Measurements from ENCODE around the gene SMARCA5.

GRCh38 chr4:143488687-143489086, 24.8 kb upstream of the SMARCA5 start:
- TF ChIP-seq CTCF (IDR thresholded peaks at IDR 0.05) (no peak), POLR2A (IDR thresholded peaks at IDR 0.05) (no peak)

All from esophagus squamous epithelium (tissue), 4 donors.